IMR-90 (cell line): ENCODE data around the gene RCN1. TPM values are rescaled to one million over a fixed set of nuclear protein-coding genes. Genes with fewer than 3 reads are reported as not detected.

Experiments
- ATAC-seq: fragments of 200-7000 bp; cut with Tn5 transposase; 2 replicates; pipeline ENCODE4 v1.9.1; 2020; ENCODE audit warnings: low read depth, mild to moderate bottlenecking, moderate library complexity
- BruUV-seq: library from RNA; stranded (reverse); fragments of 400-500 nt; replicated peaks from 2 replicates; lab custom pipeline; 2021; lab: Mats Ljungman, UMichigan
- CTCF ChIA-PET: fragments of 300-600 bp; formaldehyde crosslinking; extraction: SDS; loops from one replicate; lab custom pipeline; 2021; ENCODE audit warnings: antibody characterized with exemption; lab: Yijun Ruan, JAX
- POLR2A ChIA-PET: fragments of 300-600 bp; sonication (Branson Sonifier 250); formaldehyde crosslinking; loops from one replicate; lab custom pipeline; 2022; ENCODE audit warnings: antibody characterized with exemption; ENCODE audit not compliant: unreplicated experiment; lab: Charles Lee
- DNase-seq: peaks from one replicate; pipeline ENCODE4 v3.0.0; 2013
- H2AFZ ChIP-seq: replicated peaks from 2 replicates; pipeline ENCODE3; 2013; ENCODE audit warnings: low read length, mild to moderate bottlenecking; ENCODE audit not compliant: poor library complexity
- H2AK5ac ChIP-seq: 2 replicates; pipeline ENCODE4 v1.6.1; 2013; ENCODE audit warnings: low read depth, low read length, inconsistent platforms
- H2AK9ac ChIP-seq: replicated peaks from 2 replicates; pipeline ENCODE3; 2013; ENCODE audit warnings: mild to moderate bottlenecking, low read depth, low read length, moderate library complexity; ENCODE audit not compliant: poor library complexity
- H2BK120ac ChIP-seq: 2 replicates; pipeline ENCODE4 v1.6.1; 2013; ENCODE audit warnings: low read depth, low read length, inconsistent platforms
- H2BK15ac ChIP-seq: 3 replicates; pipeline ENCODE4 v1.6.1; 2013; ENCODE audit warnings: low read depth, low read length, inconsistent platforms
- H2BK20ac ChIP-seq: 2 replicates; pipeline ENCODE4 v1.6.1; 2013; ENCODE audit warnings: low read depth, mild to moderate bottlenecking, inconsistent platforms, low read length, moderate library complexity
- H2BK5ac ChIP-seq: 2 replicates; pipeline ENCODE4 v1.6.1; 2013; ENCODE audit warnings: mild to moderate bottlenecking, low read depth, low read length, inconsistent platforms; ENCODE audit not compliant: poor library complexity, severe bottlenecking
- H3K14ac ChIP-seq: replicated peaks from 2 replicates; pipeline ENCODE4 v1.6.1; 2013; ENCODE audit warnings: low read depth, low read length, inconsistent platforms
- H3K18ac ChIP-seq: 2 replicates; pipeline ENCODE4 v1.6.1; 2013; ENCODE audit warnings: low read depth, low read length, control low read depth
- H3K23ac ChIP-seq: 2 replicates; pipeline ENCODE4 v1.6.1; 2013; ENCODE audit warnings: low read depth, low read length, inconsistent platforms
- H3K27ac ChIP-seq: 2 replicates; pipeline ENCODE4 v1.5.1; 2013; ENCODE audit warnings: mild to moderate bottlenecking, control low read depth, low read length; ENCODE audit not compliant: insufficient read depth
- H3K27me3 ChIP-seq: 2 replicates; pipeline ENCODE4 v1.6.1; 2013; ENCODE audit warnings: low read length; ENCODE audit not compliant: control insufficient read depth, insufficient read depth
- H3K36me3 ChIP-seq: 2 replicates; pipeline ENCODE4 v1.6.1; 2013; ENCODE audit warnings: low read length, mixed read lengths; ENCODE audit not compliant: control insufficient read depth, insufficient read depth
- H3K4ac ChIP-seq: 2 replicates; pipeline ENCODE4 v1.6.1; 2013; ENCODE audit warnings: low read depth, low read length, inconsistent platforms
- H3K4me1 ChIP-seq: 2 replicates; pipeline ENCODE4 v1.6.1; 2013; ENCODE audit warnings: low read length, mixed read lengths; ENCODE audit not compliant: control insufficient read depth, insufficient read depth
- H3K4me2 ChIP-seq: 2 replicates; pipeline ENCODE4 v1.6.1; 2013; ENCODE audit warnings: low read depth, mild to moderate bottlenecking, control low read depth, low read length, moderate library complexity
- H3K4me3 ChIP-seq: 2 replicates; pipeline ENCODE4 v1.5.1; 2013; ENCODE audit warnings: low read depth, mild to moderate bottlenecking, control low read depth, low read length, moderate library complexity; ENCODE audit not compliant: insufficient read depth
- H3K56ac ChIP-seq: 2 replicates; pipeline ENCODE4 v1.6.1; 2013; ENCODE audit warnings: low read length, inconsistent platforms; ENCODE audit not compliant: insufficient read depth; ENCODE audit errors: extremely low read depth
- H3K79me1 ChIP-seq, 2 experiments: 2 replicates each; pipeline ENCODE4 v1.6.1; 2013; ENCODE audit warnings: low read length in 2 of 2, inconsistent platforms in 1 of 2, low read depth in 1 of 2
- H3K9ac ChIP-seq: 2 replicates; pipeline ENCODE4 v1.6.1; 2013; ENCODE audit warnings: low read depth, low read length, control low read depth
- H3K9me1 ChIP-seq: 2 replicates; pipeline ENCODE4 v1.6.1; 2013; ENCODE audit warnings: low read length, inconsistent platforms; ENCODE audit not compliant: insufficient read depth
- H3K9me3 ChIP-seq: 2 replicates; pipeline ENCODE4 v1.6.1; 2013; ENCODE audit warnings: low read length; ENCODE audit not compliant: control insufficient read depth, insufficient read depth
- H4K20me1 ChIP-seq: 2 replicates; pipeline ENCODE4 v1.6.1; 2013; ENCODE audit warnings: low read length, inconsistent platforms; ENCODE audit not compliant: insufficient read depth
- H4K5ac ChIP-seq: 2 replicates; pipeline ENCODE4 v1.6.1; 2013; ENCODE audit warnings: mild to moderate bottlenecking, low read depth, low read length, control low read depth
- H4K8ac ChIP-seq, 2 experiments: 2 replicates each; pipeline ENCODE4 v1.6.1; 2013; ENCODE audit warnings: low read depth in 2 of 2, low read length in 2 of 2, control low read depth in 1 of 2, inconsistent platforms in 1 of 2
- H4K91ac ChIP-seq: 2 replicates; pipeline ENCODE4 v1.6.1; 2013; ENCODE audit warnings: low read depth, low read length, inconsistent platforms; ENCODE audit not compliant: insufficient read depth
- CEBPB ChIP-seq: IDR thresholded peaks from 2 replicates; pipeline ENCODE4 v1.6.1; 2012; ENCODE audit warnings: low read depth, low read length, improper control_type of control experiment
- CTCF ChIP-seq: conservative IDR thresholded peaks from 2 replicates; pipeline ENCODE4 v1.5.1; 2012; ENCODE audit warnings: mild to moderate bottlenecking, low read depth, low read length, improper control_type of control experiment
- ELK1 ChIP-seq: fragments of 150-350 bp; IDR thresholded peaks from 2 replicates; pipeline ENCODE4 v1.6.1; 2016; ENCODE audit warnings: low read depth, mild to moderate bottlenecking, low read length, moderate library complexity, borderline replicate concordance
- FOS ChIP-seq: fragments of 150-350 bp; IDR thresholded peaks from 2 replicates; pipeline ENCODE4 v1.6.1; 2016; ENCODE audit warnings: low read depth, low read length
- MAFK ChIP-seq: IDR thresholded peaks from 2 replicates; pipeline ENCODE4 v1.6.1; 2012; ENCODE audit warnings: low read depth, low read length, improper control_type of control experiment
- RAD21 ChIP-seq: IDR thresholded peaks from 2 replicates; pipeline ENCODE4 v1.6.1; 2012; ENCODE audit warnings: low read length, improper control_type of control experiment
- RCOR1 ChIP-seq: IDR thresholded peaks from 2 replicates; pipeline ENCODE4 v1.6.1; 2012; ENCODE audit warnings: mild to moderate bottlenecking, low read length, improper control_type of control experiment; ENCODE audit not compliant: insufficient replicate concordance
- SMC3 ChIP-seq: fragments of 150-350 bp; IDR thresholded peaks from 2 replicates; pipeline ENCODE4 v1.6.1; 2016; ENCODE audit warnings: low read depth, mild to moderate bottlenecking, antibody characterized with exemption, low read length, moderate library complexity
- WGBS, 2 experiments: methylation state at CpG; one replicate each; pipeline versions ENCODE4 v1.1.5 to v1.1.7; 2013; ENCODE audit warnings: missing lambda C conversion rate in 2 of 2; ENCODE audit not compliant: insufficient read length in 1 of 2; ENCODE audit errors: extremely low coverage in 2 of 2; 5-methylcytosine and 5-hydroxymethylcytosine counted together
- dilution Hi-C: fragments of 300-500 bp; cut with HindIII; formaldehyde crosslinking; loops from one replicate; pipeline ENCODE4 v1.14.3; 2018; ENCODE audit warnings: low sequenced_read_pairs; ENCODE audit not compliant: unreplicated experiment
- in situ Hi-C: fragments of 300-500 bp; cut with MboI; formaldehyde crosslinking; loops from 3 replicates; pipeline ENCODE4 v1.14.3; 2019; ENCODE audit warnings: low sequenced_read_pairs, inconsistent platforms, mixed read lengths
- intact Hi-C: fragments of 100-400 bp; cut with micrococcal nuclease; formaldehyde crosslinking; loops from 2 replicates; pipeline ENCODE4 v1.10.0; 2022
- polyA plus RNA-seq, 3 experiments: library from polyadenylated mRNA; depleted of rRNA; stranded (reverse); fragments of >200 nt; gene quantifications; 2 replicates each; pipeline ENCODE4 v1.2.3, GENCODE V29; 2012; ENCODE audit warnings: low replicate concordance in 1 of 3
- total RNA-seq: library from RNA; depleted of rRNA; stranded (reverse); fragments of >200 nt; gene quantifications from 2 replicates; pipeline ENCODE4 v1.2.3, GENCODE V29; 2012

Gene RCN1
- total and polyA plus RNA-seq, 2 of the 4 experiments (the other 2 are of a cell fraction) = 129 to 193 TPM

- no peak overlapping the region for H2BK5ac ChIP-seq
- ATAC-seq (no peak), DNase-seq (no peak)
- H3K9me3 ChIP-seq = no peaks in the 10 kb centered on the region
- H4K8ac ChIP-seq = no peak overlapping the region
- ChIA-PET CTCF (interaction anchor here (2.2 kb wide), 1 partner anchor 11 kb away, joined by 8 read pairs; no protein-coding TSS in a partner anchor), POLR2A (no interaction called here)
- 60% methylated on average over 1 of the region's 5 CpGs; no CpG with 5 or more reads in 1 of the 2 experiments for WGBS, 2 experiments
- H4K20me1 ChIP-seq = no peaks in the 10 kb centered on the region
- H3K14ac ChIP-seq = no peak overlapping the region
- H3K4ac ChIP-seq = no peak overlapping the region
- H2BK15ac ChIP-seq = no peak overlapping the region
- H3K79me1 ChIP-seq = no peaks in the 10 kb centered on the region
- TF ChIP-seq RAD21 (no peak), CEBPB (no peak), RCOR1 (no peak), MAFK (no peak), CTCF (no peak), ELK1 (no peak), SMC3 (no peak), FOS (no peak)
- in situ Hi-C loops = no loop called here
- no peak overlapping the region for H2AK9ac ChIP-seq
- dilution Hi-C loops = loop anchor here (25.0 kb wide), 1 partner anchor 92 kb away; no protein-coding TSS in a partner anchor
- no peak overlapping the region for H2AFZ ChIP-seq
- intact Hi-C loops = no loop called here
- no peaks in the 10 kb centered on the region for H3K36me3 ChIP-seq
- H3K9me1 ChIP-seq = no peaks in the 10 kb centered on the region
- no peak overlapping the region for H4K91ac ChIP-seq
- no peak overlapping the region for H2BK20ac ChIP-seq
- no peak overlapping the region for H4K5ac ChIP-seq
- H3K27ac ChIP-seq = no peak overlapping the region
- H3K4me1 ChIP-seq = no peaks in the 10 kb centered on the region; the same call in 1 of the 2 replicates
- peaks cover 61% of the 10 kb centered on the region for H3K27me3 ChIP-seq
- H3K4me2 ChIP-seq = no peak overlapping the region
- no TSS peak for BruUV-seq
- H3K56ac ChIP-seq = no peak overlapping the region
- no peak overlapping the region for H2BK120ac ChIP-seq
- no peak overlapping the region for H3K23ac ChIP-seq
- no peak overlapping the region for H2AK5ac ChIP-seq
- no peak overlapping the region for H3K18ac ChIP-seq
- H3K4me3 ChIP-seq = no peak overlapping the region
- no peak overlapping the region for H3K9ac ChIP-seq
These were observed 20.2 kb upstream of the RCN1 start for GRCh38 chr11:32070692-32071091.
